Measurements from ENCODE around the gene NDUFA8. TPM values are rescaled to one million over a fixed set of nuclear protein-coding genes. Genes with fewer than 3 reads are reported as not detected.

NDUFA8 gene
- total RNA-seq, 1 experiment from 2014 or later: 60.7 TPM

DNA sequence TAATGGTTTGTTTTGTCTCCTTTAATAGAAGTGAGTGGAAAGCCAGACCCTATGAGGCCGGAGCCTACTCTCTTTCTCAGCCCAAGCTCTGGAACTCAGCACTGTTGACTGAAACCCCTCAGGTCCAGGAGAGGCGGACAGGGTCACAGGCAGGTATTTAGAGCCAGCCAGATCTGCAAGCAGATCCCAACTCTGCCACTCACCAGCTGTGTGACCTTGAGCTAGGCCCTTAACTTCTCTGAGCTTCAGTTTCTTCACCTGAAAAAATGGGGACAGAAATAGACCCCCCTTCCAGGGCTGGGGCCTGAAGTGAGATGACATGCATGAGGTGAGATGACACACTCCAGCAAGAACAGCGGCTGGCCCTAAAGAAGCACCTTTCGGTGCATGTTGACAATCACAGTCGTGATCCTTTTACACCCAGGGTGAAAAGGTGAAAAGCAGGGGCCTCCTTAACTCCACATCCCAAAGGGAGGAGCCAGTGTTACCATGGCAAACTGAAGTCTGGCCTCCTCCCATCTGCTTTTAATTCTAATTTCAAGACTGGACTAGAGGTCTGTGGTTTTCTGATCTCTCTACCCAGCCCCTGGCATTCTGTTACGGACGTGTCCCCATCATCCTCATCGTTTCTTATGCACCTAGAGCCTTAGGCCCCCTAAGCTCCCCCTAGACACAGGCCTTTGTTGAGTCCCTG, 27.3 kb upstream of the NDUFA8 start:
- no peak overlapping the region for H2BK5ac ChIP-seq (ENCODE audit: insufficient read length, low read length)
- H2AFZ ChIP-seq (ENCODE audit: low read length): no peak overlapping the region
- H3K9me3 ChIP-seq (ENCODE audit: control insufficient read depth, low read depth, low read length): no peaks in the 10 kb centered on the region
- WGBS (ENCODE audit: extremely low coverage, insufficient read length, low lambda C conversion rate): no CpG with 5 or more reads among the region's 8 CpGs
- peaks cover 7 to 10% of the 10 kb centered on the region in 2 experiments; a peak in 3 of 4 replicates for H3K4me1 Mint-ChIP-seq
- H3K79me1 ChIP-seq (ENCODE audit: insufficient read depth, low read depth, low read length, poor library complexity, severe bottlenecking): no peaks in the 10 kb centered on the region
- no peak overlapping the region for H3K9ac ChIP-seq (ENCODE audit: extremely low read depth, insufficient read length, low read length)
- H4K20me1 ChIP-seq (ENCODE audit: control insufficient read depth, insufficient read depth, insufficient read length): no peaks in the 10 kb centered on the region
- H2BK20ac ChIP-seq (ENCODE audit: low read depth, low read length, poor library complexity, severe bottlenecking): no peak overlapping the region
- H3K23ac ChIP-seq (ENCODE audit: insufficient read length, low read depth, low read length): no peak overlapping the region
- no peaks in the 10 kb centered on the region for H3K9me3 Mint-ChIP-seq
- no peak overlapping the region for H3K56ac ChIP-seq (ENCODE audit: insufficient read length, low read depth, low read length)
- no peak for DNase-seq
- no peak overlapping the region for H3K4ac ChIP-seq (ENCODE audit: low read depth, low read length)
- no peaks in the 10 kb centered on the region for H3K4me1 ChIP-seq (ENCODE audit: insufficient read depth, low read length)
- H2BK12ac ChIP-seq (ENCODE audit: insufficient read length, low read depth, low read length): no peak overlapping the region
- no peak overlapping the region for H3K27ac Mint-ChIP-seq
- no peak overlapping the region for H2AK5ac ChIP-seq (ENCODE audit: insufficient read length, low read length)
- no peak overlapping the region for H3T11ph ChIP-seq (ENCODE audit: low read length)
- H3K27me3 ChIP-seq (ENCODE audit: insufficient read depth, low read length): no peaks in the 10 kb centered on the region
- no peak overlapping the region for H4K8ac ChIP-seq (replicated peaks; ENCODE audit: insufficient read length, low read depth, low read length)
- H4K5ac ChIP-seq (ENCODE audit: insufficient read length, low read depth, low read length): no peak overlapping the region
- H2BK120ac ChIP-seq (ENCODE audit: low read depth, low read length, poor library complexity, severe bottlenecking): no peak overlapping the region
- no peak overlapping the region for H2BK15ac ChIP-seq (ENCODE audit: low read depth, low read length)
- H3K4me3 Mint-ChIP-seq: no peak overlapping the region; a peak in 1 of 5 replicates
- TF ChIP-seq, protein P1, sequence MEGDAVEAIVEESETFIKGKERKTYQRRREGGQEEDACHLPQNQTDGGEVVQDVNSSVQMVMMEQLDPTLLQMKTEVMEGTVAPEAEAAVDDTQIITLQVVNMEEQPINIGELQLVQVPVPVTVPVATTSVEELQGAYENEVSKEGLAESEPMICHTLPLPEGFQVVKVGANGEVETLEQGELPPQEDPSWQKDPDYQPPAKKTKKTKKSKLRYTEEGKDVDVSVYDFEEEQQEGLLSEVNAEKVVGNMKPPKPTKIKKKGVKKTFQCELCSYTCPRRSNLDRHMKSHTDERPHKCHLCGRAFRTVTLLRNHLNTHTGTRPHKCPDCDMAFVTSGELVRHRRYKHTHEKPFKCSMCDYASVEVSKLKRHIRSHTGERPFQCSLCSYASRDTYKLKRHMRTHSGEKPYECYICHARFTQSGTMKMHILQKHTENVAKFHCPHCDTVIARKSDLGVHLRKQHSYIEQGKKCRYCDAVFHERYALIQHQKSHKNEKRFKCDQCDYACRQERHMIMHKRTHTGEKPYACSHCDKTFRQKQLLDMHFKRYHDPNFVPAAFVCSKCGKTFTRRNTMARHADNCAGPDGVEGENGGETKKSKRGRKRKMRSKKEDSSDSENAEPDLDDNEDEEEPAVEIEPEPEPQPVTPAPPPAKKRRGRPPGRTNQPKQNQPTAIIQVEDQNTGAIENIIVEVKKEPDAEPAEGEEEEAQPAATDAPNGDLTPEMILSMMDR (conservative IDR thresholded peaks at IDR 0.05): no peak
- no peak overlapping the region for H3K18ac ChIP-seq (ENCODE audit: insufficient read length, low read depth, low read length)
- peaks cover 3% of the 10 kb centered on the region for H3K27me3 Mint-ChIP-seq (ENCODE audit: low read depth)
- H3K23me2 ChIP-seq (ENCODE audit: insufficient read length, low read depth, low read length, poor library complexity, severe bottlenecking): no peaks in the 10 kb centered on the region
- no peak overlapping the region for H4K91ac ChIP-seq (ENCODE audit: insufficient read length, low read depth, low read length)
- no peaks in the 10 kb centered on the region for H3K36me3 Mint-ChIP-seq (ENCODE audit: insufficient read depth in 1 of 3, low read depth in 3 of 3)
- no peak overlapping the region for H3K4me2 ChIP-seq (ENCODE audit: insufficient read depth, insufficient read length, low read length)
- H3K27ac ChIP-seq (ENCODE audit: insufficient read length, low read depth, low read length): no peak overlapping the region
- H3K14ac ChIP-seq (ENCODE audit: insufficient read depth, low read length): no peak overlapping the region
- H3K79me2 ChIP-seq (ENCODE audit: insufficient read depth, low read length): no peaks in the 10 kb centered on the region

Data from H9 (cell line).